ENCODE measurements around the gene FGF4.

DNA sequence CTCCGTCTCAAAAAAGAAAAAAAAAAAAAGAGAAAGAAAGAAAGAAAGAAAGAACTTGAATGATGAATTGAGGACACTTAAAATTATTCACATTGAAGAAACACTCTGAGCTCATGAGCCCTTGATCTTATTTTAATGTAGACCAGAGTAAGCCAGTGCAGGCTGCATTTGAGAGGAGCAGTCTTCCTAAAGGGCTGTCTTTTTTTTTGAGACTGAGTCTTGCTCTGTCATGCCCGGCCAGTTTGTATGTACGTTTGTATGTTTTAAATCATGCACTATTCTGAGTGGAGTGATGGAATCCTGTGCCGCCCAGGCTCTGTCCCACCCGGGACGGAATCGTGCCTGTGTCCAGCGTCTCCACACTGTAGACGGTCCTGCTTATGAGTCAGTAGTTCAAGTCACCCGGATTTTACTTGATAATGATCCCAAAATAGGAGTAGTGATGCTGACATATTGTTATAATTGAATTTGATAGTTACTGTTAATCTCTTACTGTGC, 9.6 kb downstream of the FGF4 start:
- TF ChIP-seq EZH2 (IDR thresholded peaks at IDR 0.05) (no peak), POLR2AphosphoS5 (IDR thresholded peaks at IDR 0.05; ENCODE audit: borderline replicate concordance, low read depth, low read length) (no peak), FOXP2 (optimal IDR thresholded peaks at IDR 0.05; ENCODE audit: control extremely low read depth, extremely low read length, insufficient read depth) (no peak)
